Measurements from ENCODE around the gene MORN1. TPM values are rescaled to one million over a fixed set of nuclear protein-coding genes. Genes with fewer than 3 reads are reported as not detected.

MORN1 gene
- total RNA-seq, 1 donor: 9.5 TPM

DNA sequence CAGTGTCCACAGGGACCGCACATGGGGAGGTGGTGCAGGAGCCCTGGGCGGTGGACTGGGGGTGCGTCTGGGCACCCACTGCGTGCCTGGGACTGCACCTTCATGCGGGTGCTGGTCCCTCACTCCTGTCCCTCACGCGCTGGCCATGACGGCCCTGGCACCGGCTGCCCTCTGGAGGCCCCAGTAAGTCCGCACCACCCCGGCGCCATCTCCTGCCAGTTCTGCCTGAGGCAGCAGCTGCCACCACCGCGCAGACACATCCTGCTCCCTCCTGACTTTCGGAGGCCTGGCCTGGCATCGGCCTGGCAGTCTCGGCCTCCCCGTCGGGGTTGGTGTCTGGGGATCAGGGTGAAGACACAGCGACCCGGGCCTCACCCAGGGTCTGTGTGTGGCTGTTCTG is 64.8 kb downstream of the MORN1 start:
- no peak overlapping the region for H3K4me3 ChIP-seq (ENCODE audit: low read depth, low read length)
- TF ChIP-seq, protein P1, sequence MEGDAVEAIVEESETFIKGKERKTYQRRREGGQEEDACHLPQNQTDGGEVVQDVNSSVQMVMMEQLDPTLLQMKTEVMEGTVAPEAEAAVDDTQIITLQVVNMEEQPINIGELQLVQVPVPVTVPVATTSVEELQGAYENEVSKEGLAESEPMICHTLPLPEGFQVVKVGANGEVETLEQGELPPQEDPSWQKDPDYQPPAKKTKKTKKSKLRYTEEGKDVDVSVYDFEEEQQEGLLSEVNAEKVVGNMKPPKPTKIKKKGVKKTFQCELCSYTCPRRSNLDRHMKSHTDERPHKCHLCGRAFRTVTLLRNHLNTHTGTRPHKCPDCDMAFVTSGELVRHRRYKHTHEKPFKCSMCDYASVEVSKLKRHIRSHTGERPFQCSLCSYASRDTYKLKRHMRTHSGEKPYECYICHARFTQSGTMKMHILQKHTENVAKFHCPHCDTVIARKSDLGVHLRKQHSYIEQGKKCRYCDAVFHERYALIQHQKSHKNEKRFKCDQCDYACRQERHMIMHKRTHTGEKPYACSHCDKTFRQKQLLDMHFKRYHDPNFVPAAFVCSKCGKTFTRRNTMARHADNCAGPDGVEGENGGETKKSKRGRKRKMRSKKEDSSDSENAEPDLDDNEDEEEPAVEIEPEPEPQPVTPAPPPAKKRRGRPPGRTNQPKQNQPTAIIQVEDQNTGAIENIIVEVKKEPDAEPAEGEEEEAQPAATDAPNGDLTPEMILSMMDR (IDR thresholded peaks at IDR 0.05; ENCODE audit: insufficient read depth, low read depth, low read length): no peak
- no peak for DNase-seq (ENCODE audit: low read depth)

DNA sequence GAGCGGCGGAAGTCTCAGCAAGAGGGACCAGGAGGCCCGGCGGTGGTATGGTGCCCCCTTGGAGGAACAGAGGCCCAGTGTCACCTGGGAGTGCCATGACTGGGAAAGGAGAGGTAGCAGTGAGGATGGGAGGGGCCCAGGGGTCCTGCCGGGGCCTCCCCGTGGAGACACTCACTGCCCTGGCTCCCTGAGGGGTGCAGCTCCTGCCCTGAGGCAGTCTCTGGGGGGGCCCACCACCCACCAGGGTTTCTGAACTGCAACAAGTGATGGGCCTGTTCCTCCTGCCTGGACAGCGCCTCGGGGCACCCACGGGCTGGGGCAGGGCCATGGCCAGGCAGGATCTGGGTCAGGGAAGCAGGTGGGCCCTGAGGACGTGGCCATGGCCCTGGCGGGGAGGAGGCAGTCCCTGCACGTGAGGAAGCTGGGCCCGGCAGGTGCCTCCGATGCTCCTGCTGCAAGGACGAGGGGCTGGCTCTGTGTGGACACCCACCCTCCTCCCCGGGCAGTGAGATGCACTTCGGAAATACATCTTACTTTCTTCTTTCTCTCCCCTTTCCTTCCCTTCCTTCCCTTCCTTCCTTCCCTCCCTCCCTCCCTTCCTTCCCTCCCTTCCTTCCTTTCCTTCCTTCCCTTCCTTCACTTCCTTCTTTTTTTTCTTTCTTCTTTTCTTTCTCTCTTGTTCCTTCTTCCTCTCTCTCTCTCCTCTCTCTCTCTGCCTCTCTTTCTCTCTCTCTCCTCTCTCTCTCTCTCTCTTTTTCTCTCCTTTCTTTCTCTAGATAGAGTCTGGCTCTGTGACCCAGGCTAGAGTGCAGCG is 66.6 kb downstream of the MORN1 start:
- no peak for DNase-seq (ENCODE audit: low read depth)
- H3K4me3 ChIP-seq (ENCODE audit: low read depth, low read length): no peak overlapping the region
- TF ChIP-seq, protein P1 (IDR thresholded peaks at IDR 0.05; ENCODE audit: insufficient read depth, low read depth, low read length): no peak

DNA sequence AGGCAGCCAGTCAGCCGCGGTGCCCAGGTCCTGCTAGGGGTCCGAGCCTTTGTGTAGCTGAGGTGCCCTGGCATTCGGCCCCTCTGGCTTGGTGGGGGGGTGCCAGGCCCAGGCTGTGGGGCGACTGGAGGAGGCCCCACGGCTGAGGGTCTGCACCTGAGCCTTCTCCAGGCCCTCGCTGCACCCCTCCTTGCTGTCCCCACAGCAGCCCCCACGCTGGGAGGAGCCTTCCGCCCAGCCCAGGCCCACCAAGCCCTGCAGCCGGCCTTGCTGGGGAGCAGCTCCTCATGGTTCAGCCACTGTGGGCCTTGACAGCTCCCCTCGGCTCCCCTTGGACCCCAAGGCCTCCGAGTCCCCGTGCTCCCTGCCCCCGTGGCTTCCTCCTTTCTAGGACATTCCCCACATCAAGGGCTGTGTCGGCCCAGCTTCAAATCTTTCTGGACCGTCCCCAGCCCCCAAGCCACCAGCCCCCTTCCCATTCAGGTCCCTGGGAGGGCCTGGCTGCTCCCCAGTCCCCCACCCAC is 67.8 kb downstream of the MORN1 start:
- no peak overlapping the region for H3K4me3 ChIP-seq (ENCODE audit: low read depth, low read length)
- TF ChIP-seq, protein P1 (IDR thresholded peaks at IDR 0.05; ENCODE audit: insufficient read depth, low read depth, low read length): no peak
- no peak for DNase-seq (ENCODE audit: low read depth)

DNA sequence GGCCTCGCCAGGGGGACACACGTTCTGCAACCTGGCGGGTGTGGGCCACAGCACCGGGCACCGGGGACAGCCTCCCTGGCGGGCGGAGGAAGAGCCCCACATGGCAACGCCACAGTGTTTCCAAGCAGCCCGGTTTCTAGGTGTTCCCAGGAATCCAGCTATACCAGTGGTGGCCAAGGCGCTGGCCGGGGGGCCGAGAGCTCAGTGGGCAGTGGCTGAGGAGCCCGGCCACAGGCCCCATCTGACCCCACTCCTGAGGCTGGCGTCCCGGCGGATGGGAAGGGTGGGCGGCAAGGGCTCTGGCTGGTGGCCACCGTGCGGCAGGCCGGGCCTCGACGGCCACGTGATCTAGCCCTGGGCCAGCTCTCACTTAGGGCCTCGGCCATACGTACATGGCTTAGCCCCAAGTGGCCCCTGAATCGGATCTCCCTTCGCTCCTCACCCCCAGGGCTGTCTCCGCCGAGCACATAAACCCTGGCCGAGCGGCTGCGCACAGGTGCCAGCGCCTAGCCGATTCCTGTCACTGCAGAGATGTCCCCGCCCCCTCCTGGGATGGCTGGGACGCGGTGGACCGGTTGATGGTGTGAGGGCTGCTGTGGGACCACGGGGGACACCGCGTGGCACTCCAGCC is 68.7 kb downstream of the MORN1 start:
- no peak overlapping the region for H3K4me3 ChIP-seq (ENCODE audit: low read depth, low read length)
- TF ChIP-seq, protein P1 (IDR thresholded peaks at IDR 0.05; ENCODE audit: insufficient read depth, low read depth, low read length): no peak
- no peak for DNase-seq (ENCODE audit: low read depth)

DNA sequence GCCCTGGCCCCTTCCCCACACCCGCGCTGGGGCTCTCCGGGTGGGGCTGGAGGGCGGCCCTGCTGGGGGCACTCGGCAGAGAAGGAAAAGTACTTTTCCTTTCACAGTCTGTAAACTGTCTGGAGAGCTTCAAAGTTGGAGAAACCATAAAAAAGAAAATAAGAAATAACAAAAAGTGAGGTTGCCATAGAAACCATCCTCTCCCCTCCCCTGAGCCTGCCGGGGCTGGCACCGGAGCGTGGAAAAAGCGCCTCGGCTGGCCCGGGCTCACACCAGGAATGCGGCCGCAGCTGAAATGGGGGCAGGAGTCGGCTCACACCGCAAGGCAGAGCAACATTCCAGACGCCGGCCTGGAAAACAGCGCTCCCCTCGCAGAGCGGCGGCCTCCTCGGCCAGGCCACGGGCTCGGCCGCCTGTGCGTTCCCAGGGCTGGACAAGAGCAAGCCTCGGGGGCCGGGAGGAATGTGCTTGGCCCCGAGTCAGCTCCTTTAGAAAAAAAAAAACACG is 69.2 kb downstream of the MORN1 start:
- TF ChIP-seq, protein P1 (IDR thresholded peaks at IDR 0.05; ENCODE audit: insufficient read depth, low read depth, low read length): peak; percentile 20
- no peak overlapping the region for H3K4me3 ChIP-seq (ENCODE audit: low read depth, low read length)
- DNase-seq (ENCODE audit: low read depth): peak; percentile 94

DNA sequence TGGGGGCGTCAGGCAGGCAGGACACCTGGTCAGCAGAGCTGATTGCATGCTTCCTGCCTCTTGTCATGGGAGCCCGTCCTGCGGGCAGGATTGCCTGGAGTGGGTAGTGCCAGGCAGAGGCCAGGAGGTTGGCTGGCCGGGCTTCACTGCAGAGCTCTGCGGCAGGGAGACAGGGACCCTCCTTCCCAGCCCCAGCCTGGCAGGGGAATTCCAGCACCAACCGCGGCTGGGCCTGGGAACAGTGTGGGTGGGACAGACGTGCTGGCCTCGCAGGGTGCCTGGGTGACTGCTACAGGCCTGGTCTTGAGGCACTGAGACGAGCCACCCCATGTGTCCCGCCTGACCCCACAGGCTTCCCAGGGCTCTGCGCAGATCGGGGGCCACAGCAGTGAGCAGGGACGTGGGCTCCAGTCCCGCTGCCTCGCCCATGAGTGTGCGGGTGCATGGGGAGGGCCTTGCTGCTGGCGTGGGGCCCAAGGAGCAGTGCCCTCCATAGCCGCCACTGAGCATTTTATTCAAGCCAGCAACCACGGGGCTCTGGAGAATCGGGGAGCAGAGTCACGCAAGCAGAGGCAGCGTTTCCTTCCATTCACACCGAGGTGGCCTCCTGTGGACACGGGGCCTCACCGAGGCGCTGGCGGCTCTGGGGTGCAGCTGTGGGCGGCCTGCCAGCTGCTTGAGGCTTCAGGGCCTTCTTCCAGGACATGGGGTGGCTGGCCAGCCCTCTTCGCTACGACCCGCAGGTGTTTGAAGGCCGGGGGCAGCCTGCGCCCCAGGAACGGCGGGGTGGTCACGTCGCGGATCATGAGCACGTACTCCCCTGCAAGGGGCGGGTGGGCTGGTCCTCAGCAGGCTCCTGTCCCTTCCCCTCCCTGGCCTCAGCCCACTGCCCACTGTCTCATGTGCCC is 70.3 kb downstream of the MORN1 start:
- DNase-seq (ENCODE audit: low read depth): no peak
- TF ChIP-seq, protein P1 (IDR thresholded peaks at IDR 0.05; ENCODE audit: insufficient read depth, low read depth, low read length): no peak
- no peak overlapping the region for H3K4me3 ChIP-seq (ENCODE audit: low read depth, low read length)
